Memory B cell (primary cell): ENCODE measurements around the gene MTCL3.

Experiments used
- ATAC-seq: fragments of 150-1000 bp; cut with Tn5 transposase; 2 replicates; pipeline ENCODE4 v1.10.0; 2021; ENCODE audit warnings: low read depth, mild to moderate bottlenecking, moderate library complexity
- DNase-seq, 2 donors: peaks; one replicate each; pipeline ENCODE4 v3.0.0; 2022; ENCODE audit warnings: low spot score in 2 of 2
- H3K27ac Mint-ChIP-seq: one replicate; pipeline ENCODE4 v1.8.0; 2022; ENCODE audit warnings: mild to moderate bottlenecking, moderate library complexity, mixed read lengths
- H3K27me3 Mint-ChIP-seq: one replicate; pipeline ENCODE4 v1.8.0; 2022; ENCODE audit warnings: mixed read lengths
- H3K36me3 Mint-ChIP-seq: one replicate; pipeline ENCODE4 v1.8.0; 2022; ENCODE audit warnings: mild to moderate bottlenecking, mixed read lengths
- H3K4me1 Mint-ChIP-seq: one replicate; pipeline ENCODE4 v1.8.0; 2022; ENCODE audit warnings: mixed read lengths
- H3K4me3 Mint-ChIP-seq: one replicate; pipeline ENCODE4 v1.8.0; 2022; ENCODE audit warnings: mild to moderate bottlenecking, moderate library complexity, mixed read lengths
- H3K9me3 Mint-ChIP-seq: one replicate; pipeline ENCODE4 v1.8.0; 2022; ENCODE audit warnings: mixed read lengths

The MTCL3 gene

GRCh38 chr6:127518710-127519468 is at the start of gene MTCL3:
Gene MTCL3 (minus strand): TSS chr6:127519335.
- Mint-ChIP-seq H3K27me3 (peaks cover 16% of the 10 kb centered on the region), H3K36me3 (no peaks in the 10 kb centered on the region), H3K4me1 (peaks cover 20% of the 10 kb centered on the region), H3K27ac (no peak within 1 kb of the TSS), H3K4me3 (peak within 1 kb of the TSS; percentile 16), H3K9me3 (no peaks in the 10 kb centered on the region)
- ATAC-seq (no peak), DNase-seq (no peak)

GRCh38 chr6:127567476-127567875 is 48.3 kb upstream of the MTCL3 start:
- Mint-ChIP-seq H3K27me3 (peaks cover 2% of the 10 kb centered on the region), H3K27ac (no peak overlapping the region), H3K36me3 (no peaks in the 10 kb centered on the region), H3K4me3 (no peak overlapping the region), H3K9me3 (no peaks in the 10 kb centered on the region), H3K4me1 (peaks cover 5% of the 10 kb centered on the region)
- DNase-seq (no peak), ATAC-seq (no peak)

GRCh38 chr6:127566651-127567050 is 47.5 kb upstream of the MTCL3 start:
- H3K36me3 Mint-ChIP-seq = no peaks in the 10 kb centered on the region
- ATAC-seq = no peak
- no peak for DNase-seq
- H3K27me3 Mint-ChIP-seq = peaks cover 4% of the 10 kb centered on the region
- H3K27ac Mint-ChIP-seq = no peak overlapping the region
- peaks cover 5% of the 10 kb centered on the region for H3K4me1 Mint-ChIP-seq
- H3K4me3 Mint-ChIP-seq = no peak overlapping the region
- H3K9me3 Mint-ChIP-seq = no peaks in the 10 kb centered on the region

- ATAC-seq (no peak), DNase-seq (no peak)
- Mint-ChIP-seq H3K27ac (no peak overlapping the region), H3K36me3 (no peaks in the 10 kb centered on the region), H3K27me3 (peaks cover 4% of the 10 kb centered on the region), H3K9me3 (no peaks in the 10 kb centered on the region), H3K4me1 (peaks cover 3% of the 10 kb centered on the region), H3K4me3 (no peak overlapping the region)
Measured at GRCh38 chr6:127566119-127566518, 47.0 kb upstream of the MTCL3 start.

GRCh38 chr6:127564761-127565160 is 45.6 kb upstream of the MTCL3 start:
- DNase-seq (no peak), ATAC-seq (no peak)
- H3K4me3 Mint-ChIP-seq = no peak overlapping the region
- no peaks in the 10 kb centered on the region for H3K9me3 Mint-ChIP-seq
- no peak overlapping the region for H3K27ac Mint-ChIP-seq
- H3K27me3 Mint-ChIP-seq = peaks cover 4% of the 10 kb centered on the region
- no peaks in the 10 kb centered on the region for H3K4me1 Mint-ChIP-seq
- no peaks in the 10 kb centered on the region for H3K36me3 Mint-ChIP-seq

- H3K27me3 Mint-ChIP-seq = peaks cover 4% of the 10 kb centered on the region
Measured at GRCh38 chr6:127561660-127562059, 42.5 kb upstream of the MTCL3 start.

GRCh38 chr6:127554435-127555006 is 35.4 kb upstream of the MTCL3 start:
- Mint-ChIP-seq H3K4me1 (no peaks in the 10 kb centered on the region), H3K27me3 (peaks cover 9% of the 10 kb centered on the region), H3K4me3 (no peak overlapping the region), H3K36me3 (no peaks in the 10 kb centered on the region), H3K9me3 (no peaks in the 10 kb centered on the region), H3K27ac (no peak overlapping the region)
- DNase-seq (no peak), ATAC-seq (no peak)

More at GRCh38 chr6:127561660-127562059, 42.5 kb upstream of the MTCL3 start:
- no peak overlapping the region for H3K4me3 Mint-ChIP-seq
- H3K4me1 Mint-ChIP-seq = no peaks in the 10 kb centered on the region
- H3K36me3 Mint-ChIP-seq = no peaks in the 10 kb centered on the region
- H3K9me3 Mint-ChIP-seq = no peaks in the 10 kb centered on the region
- H3K27ac Mint-ChIP-seq = no peak overlapping the region
- ATAC-seq (no peak), DNase-seq (no peak)

GRCh38 chr6:127550403-127550802 is 31.3 kb upstream of the MTCL3 start:
- no peak for ATAC-seq

GRCh38 chr6:127547904-127548649 is 28.9 kb upstream of the MTCL3 start:
- Mint-ChIP-seq H3K27ac (no peak overlapping the region), H3K36me3 (no peaks in the 10 kb centered on the region), H3K27me3 (peaks cover 5% of the 10 kb centered on the region), H3K4me3 (no peak overlapping the region), H3K4me1 (no peaks in the 10 kb centered on the region), H3K9me3 (no peaks in the 10 kb centered on the region)
- DNase-seq (no peak), ATAC-seq (no peak)

More at GRCh38 chr6:127550403-127550802, 31.3 kb upstream of the MTCL3 start:
- no peaks in the 10 kb centered on the region for H3K4me1 Mint-ChIP-seq
- no peaks in the 10 kb centered on the region for H3K9me3 Mint-ChIP-seq
- peaks cover 5% of the 10 kb centered on the region for H3K27me3 Mint-ChIP-seq
- no peak overlapping the region for H3K4me3 Mint-ChIP-seq
- no peak for DNase-seq
- H3K27ac Mint-ChIP-seq = no peak overlapping the region
- no peaks in the 10 kb centered on the region for H3K36me3 Mint-ChIP-seq

GRCh38 chr6:127547215-127547614 is 28.1 kb upstream of the MTCL3 start:
- H3K9me3 Mint-ChIP-seq = no peaks in the 10 kb centered on the region
- peaks cover 5% of the 10 kb centered on the region for H3K27me3 Mint-ChIP-seq
- DNase-seq (no peak), ATAC-seq (peak; percentile 53)
- H3K4me1 Mint-ChIP-seq = no peaks in the 10 kb centered on the region
- H3K36me3 Mint-ChIP-seq = no peaks in the 10 kb centered on the region
- H3K4me3 Mint-ChIP-seq = no peak overlapping the region
- H3K27ac Mint-ChIP-seq = no peak overlapping the region

GRCh38 chr6:127539272-127539671 is 20.1 kb upstream of the MTCL3 start:
- DNase-seq (no peak), ATAC-seq (peak; percentile 45)
- Mint-ChIP-seq H3K4me3 (no peak overlapping the region), H3K4me1 (no peaks in the 10 kb centered on the region), H3K27ac (no peak overlapping the region), H3K36me3 (no peaks in the 10 kb centered on the region), H3K27me3 (peaks cover 6% of the 10 kb centered on the region), H3K9me3 (no peaks in the 10 kb centered on the region)

- ATAC-seq = no peak
- Mint-ChIP-seq H3K9me3 (no peaks in the 10 kb centered on the region), H3K27me3 (peaks cover 6% of the 10 kb centered on the region), H3K4me1 (no peaks in the 10 kb centered on the region), H3K36me3 (no peaks in the 10 kb centered on the region), H3K27ac (no peak overlapping the region), H3K4me3 (no peak overlapping the region)
- no peak for DNase-seq
Measured at GRCh38 chr6:127538750-127539264, 19.7 kb upstream of the MTCL3 start.

GRCh38 chr6:127533736-127534135 is 14.6 kb upstream of the MTCL3 start:
- peaks cover 6% of the 10 kb centered on the region for H3K27me3 Mint-ChIP-seq
- ATAC-seq = no peak
- no peaks in the 10 kb centered on the region for H3K4me1 Mint-ChIP-seq
- no peak overlapping the region for H3K4me3 Mint-ChIP-seq
- H3K36me3 Mint-ChIP-seq = no peaks in the 10 kb centered on the region
- no peak for DNase-seq
- no peak overlapping the region for H3K27ac Mint-ChIP-seq
- H3K9me3 Mint-ChIP-seq = no peaks in the 10 kb centered on the region

- Mint-ChIP-seq H3K4me3 (no peak overlapping the region), H3K27ac (no peak overlapping the region), H3K36me3 (no peaks in the 10 kb centered on the region), H3K4me1 (no peaks in the 10 kb centered on the region), H3K9me3 (no peaks in the 10 kb centered on the region), H3K27me3 (peaks cover 6% of the 10 kb centered on the region)
- ATAC-seq (no peak), DNase-seq (no peak)
Measured at GRCh38 chr6:127533011-127533410, 13.9 kb upstream of the MTCL3 start.
